HFFc6 (cell line): ENCODE measurements around the gene BCR. TPM values are rescaled to one million over a fixed set of nuclear protein-coding genes. Genes with fewer than 3 reads are reported as not detected.

ENCODE experiments used
- DNase-seq: peaks from one replicate; pipeline ENCODE4 v3.0.0-alpha.2; 2018
- H3K27ac Mint-ChIP-seq: 2 replicates; pipeline ENCODE4 v1.8.0; 2020; ENCODE audit warnings: mild to moderate bottlenecking, mixed read lengths
- H3K27me3 Mint-ChIP-seq: 2 replicates; pipeline ENCODE4 v1.8.0; 2021; ENCODE audit warnings: mild to moderate bottlenecking, moderate library complexity, mixed read lengths; ENCODE audit not compliant: insufficient read depth
- H3K36me3 Mint-ChIP-seq: 2 replicates; pipeline ENCODE4 v1.8.0; 2021; ENCODE audit warnings: low read depth, mixed read lengths
- H3K4me1 Mint-ChIP-seq: 2 replicates; pipeline ENCODE4 v1.8.0; 2020; ENCODE audit warnings: low read depth, mixed read lengths
- H3K4me3 Mint-ChIP-seq: 2 replicates; pipeline ENCODE4 v1.8.0; 2020; ENCODE audit warnings: mild to moderate bottlenecking, moderate library complexity, mixed read lengths
- H3K9me3 Mint-ChIP-seq: 2 replicates; pipeline ENCODE4 v1.8.0; 2020; ENCODE audit warnings: mild to moderate bottlenecking, mixed read lengths
- total RNA-seq, 6 experiments: library from RNA; stranded (reverse); fragmentation: NEBNext Ultra II Directional; extraction: Animal tissue kit (Norgen Biotek cat#: 25700); gene quantifications; 2 replicates in 1 of 6; 3 replicates in 5 of 6; pipeline ENCODE4 v1.2.3, GENCODE V29; 2021
- TF ChIP-seq, protein P1 (sequence below): fragments of 200-600 bp; sonication (generic); IDR thresholded peaks from 2 replicates; pipeline ENCODE4 v1.5.0; 2021; ENCODE audit warnings: antibody characterized with exemption, mild to moderate bottlenecking

BCR gene
- total RNA-seq, 6 experiments from 2014 or later: 28.0 to 41.3 (median 31.3) TPM

- DNase-seq: no peak
- Mint-ChIP-seq H3K27me3 (no peaks in the 10 kb centered on the region; the same call in 1 of the 2 replicates), H3K36me3 (peaks cover 14% of the 10 kb centered on the region), H3K27ac (peak overlapping the region; percentile 16; the same call in 1 of the 2 replicates), H3K4me1 (peaks cover 66% of the 10 kb centered on the region), H3K9me3 (no peaks in the 10 kb centered on the region), H3K4me3 (peak overlapping the region; percentile 84)
- TF ChIP-seq, protein P1, sequence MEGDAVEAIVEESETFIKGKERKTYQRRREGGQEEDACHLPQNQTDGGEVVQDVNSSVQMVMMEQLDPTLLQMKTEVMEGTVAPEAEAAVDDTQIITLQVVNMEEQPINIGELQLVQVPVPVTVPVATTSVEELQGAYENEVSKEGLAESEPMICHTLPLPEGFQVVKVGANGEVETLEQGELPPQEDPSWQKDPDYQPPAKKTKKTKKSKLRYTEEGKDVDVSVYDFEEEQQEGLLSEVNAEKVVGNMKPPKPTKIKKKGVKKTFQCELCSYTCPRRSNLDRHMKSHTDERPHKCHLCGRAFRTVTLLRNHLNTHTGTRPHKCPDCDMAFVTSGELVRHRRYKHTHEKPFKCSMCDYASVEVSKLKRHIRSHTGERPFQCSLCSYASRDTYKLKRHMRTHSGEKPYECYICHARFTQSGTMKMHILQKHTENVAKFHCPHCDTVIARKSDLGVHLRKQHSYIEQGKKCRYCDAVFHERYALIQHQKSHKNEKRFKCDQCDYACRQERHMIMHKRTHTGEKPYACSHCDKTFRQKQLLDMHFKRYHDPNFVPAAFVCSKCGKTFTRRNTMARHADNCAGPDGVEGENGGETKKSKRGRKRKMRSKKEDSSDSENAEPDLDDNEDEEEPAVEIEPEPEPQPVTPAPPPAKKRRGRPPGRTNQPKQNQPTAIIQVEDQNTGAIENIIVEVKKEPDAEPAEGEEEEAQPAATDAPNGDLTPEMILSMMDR: no peak
Measured at GRCh38 chr22:23183061-23183698, 2.9 kb downstream of the BCR start.

- H3K4me1 Mint-ChIP-seq: peaks cover 60% of the 10 kb centered on the region
Measured at GRCh38 chr22:23184100-23184763, 3.9 kb downstream of the BCR start.

GRCh38 chr22:23184764-23185113, 4.4 kb downstream of the BCR start:
- H3K27ac Mint-ChIP-seq: no peak overlapping the region
- H3K4me3 Mint-ChIP-seq: no peak overlapping the region
- no peak for DNase-seq
- H3K36me3 Mint-ChIP-seq: peaks cover 14% of the 10 kb centered on the region
- H3K9me3 Mint-ChIP-seq: no peaks in the 10 kb centered on the region
- TF ChIP-seq, protein P1: no peak
- no peaks in the 10 kb centered on the region; the same call in 1 of the 2 replicates for H3K27me3 Mint-ChIP-seq
- peaks cover 57% of the 10 kb centered on the region for H3K4me1 Mint-ChIP-seq

More at GRCh38 chr22:23184100-23184763, 3.9 kb downstream of the BCR start:
- Mint-ChIP-seq H3K4me3 (no peak overlapping the region), H3K27me3 (no peaks in the 10 kb centered on the region; the same call in 1 of the 2 replicates), H3K36me3 (peaks cover 14% of the 10 kb centered on the region), H3K27ac (no peak overlapping the region), H3K9me3 (no peaks in the 10 kb centered on the region)
- no peak for DNase-seq
- TF ChIP-seq, protein P1: no peak

GRCh38 chr22:23187211-23187610, 6.9 kb downstream of the BCR start:
- TF ChIP-seq, protein P1: no peak
- peaks cover 10% of the 10 kb centered on the region for H3K36me3 Mint-ChIP-seq
- no peaks in the 10 kb centered on the region; the same call in 1 of the 2 replicates for H3K27me3 Mint-ChIP-seq
- H3K9me3 Mint-ChIP-seq: no peaks in the 10 kb centered on the region
- peaks cover 49% of the 10 kb centered on the region for H3K4me1 Mint-ChIP-seq
- H3K4me3 Mint-ChIP-seq: no peak overlapping the region
- H3K27ac Mint-ChIP-seq: no peak overlapping the region
- no peak for DNase-seq

DNA sequence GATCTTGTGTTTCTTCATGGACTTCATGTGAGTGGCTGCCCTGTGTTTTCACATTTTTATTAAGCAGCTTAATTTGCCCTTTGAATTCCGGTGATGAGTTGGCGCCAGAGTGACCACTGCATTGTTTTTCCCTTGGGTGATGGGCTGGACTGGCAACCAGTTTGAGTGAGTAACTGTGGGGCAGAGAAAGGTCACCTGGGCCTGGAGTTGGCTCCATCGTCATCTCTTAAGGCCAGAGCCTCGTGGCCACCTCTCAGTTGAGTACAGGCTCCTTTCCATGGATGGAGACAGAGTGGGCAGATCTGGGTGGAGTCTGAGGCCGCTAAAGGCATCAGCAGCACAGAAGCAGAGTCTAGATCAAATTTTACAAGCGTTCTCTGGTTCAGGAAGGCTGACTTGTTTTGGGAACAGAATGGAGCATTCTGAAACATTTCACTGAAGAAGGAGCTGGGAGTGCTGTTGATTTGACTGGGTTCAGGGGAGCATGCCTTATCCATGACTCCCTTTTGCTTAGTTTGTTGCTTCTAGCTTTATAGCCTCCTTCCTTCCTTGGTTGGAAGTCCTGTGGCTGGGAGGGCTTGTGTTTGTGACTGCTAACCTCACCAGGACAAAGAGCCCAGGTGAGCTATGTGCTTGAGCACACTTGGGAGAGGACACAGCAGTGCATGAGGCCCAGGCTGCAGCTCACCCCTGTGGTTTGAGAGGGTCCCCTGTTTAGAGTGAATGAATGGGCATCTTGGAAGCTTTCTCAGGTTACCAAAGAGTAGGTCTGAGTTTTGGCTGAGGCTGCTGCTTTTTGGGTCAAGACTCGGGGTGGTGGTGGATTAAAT, 7.8 kb downstream of the BCR start:
- H3K27me3 Mint-ChIP-seq: no peaks in the 10 kb centered on the region; the same call in 1 of the 2 replicates
- H3K36me3 Mint-ChIP-seq: peaks cover 6% of the 10 kb centered on the region

More for the DNA sequence above, 7.8 kb downstream of the BCR start:
- TF ChIP-seq, protein P1: no peak
- Mint-ChIP-seq H3K9me3 (no peaks in the 10 kb centered on the region), H3K27ac (peak overlapping the region; percentile 82), H3K4me3 (peak overlapping the region; percentile 41), H3K4me1 (peaks cover 41% of the 10 kb centered on the region)
- DNase-seq: no peak
